Prostate gland (tissue), 2 donors: ENCODE measurements around the gene SH2D2A.

Source experiments
- POLR2A ChIP-seq: fragments of 450-650 bp; IDR thresholded peaks from one replicate; pipeline ENCODE4 v1.6.1; 2016; ENCODE audit warnings: antibody characterized with exemption, mild to moderate bottlenecking
- TF ChIP-seq, protein P1 (sequence below), 4 experiments: fragments of 200-600 bp in 2 of 4; fragments of 450-650 bp in 2 of 4; sonication (generic) in 2 of 4; IDR thresholded peaks; 1 replicate in 3 of 4; 2 replicates in 1 of 4; pipeline ENCODE4 v1.5.1; 2016 to 2019; ENCODE audit warnings: antibody characterized with exemption in 4 of 4, mild to moderate bottlenecking in 2 of 4, moderate library complexity in 2 of 4

DNA sequence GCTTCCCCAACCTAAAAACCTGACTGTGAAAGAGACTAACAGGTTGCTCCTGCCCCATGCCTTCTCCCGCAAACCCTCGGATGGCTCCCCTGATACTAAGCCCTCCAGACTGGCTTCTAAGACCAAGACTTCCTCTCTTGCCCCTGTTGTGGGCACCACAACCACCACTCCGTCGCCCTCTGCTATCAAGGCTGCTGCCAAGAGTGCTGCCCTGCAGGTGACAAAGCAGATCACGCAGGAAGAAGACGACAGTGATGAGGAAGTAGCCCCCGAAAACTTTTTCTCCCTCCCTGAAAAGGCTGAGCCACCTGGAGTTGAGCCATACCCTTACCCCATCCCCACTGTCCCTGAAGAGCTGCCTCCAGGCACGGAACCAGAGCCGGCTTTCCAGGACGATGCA, 30.0 kb downstream of the SH2D2A start:
- no peak for TF ChIP-seq POLR2A
- TF ChIP-seq, protein P1, sequence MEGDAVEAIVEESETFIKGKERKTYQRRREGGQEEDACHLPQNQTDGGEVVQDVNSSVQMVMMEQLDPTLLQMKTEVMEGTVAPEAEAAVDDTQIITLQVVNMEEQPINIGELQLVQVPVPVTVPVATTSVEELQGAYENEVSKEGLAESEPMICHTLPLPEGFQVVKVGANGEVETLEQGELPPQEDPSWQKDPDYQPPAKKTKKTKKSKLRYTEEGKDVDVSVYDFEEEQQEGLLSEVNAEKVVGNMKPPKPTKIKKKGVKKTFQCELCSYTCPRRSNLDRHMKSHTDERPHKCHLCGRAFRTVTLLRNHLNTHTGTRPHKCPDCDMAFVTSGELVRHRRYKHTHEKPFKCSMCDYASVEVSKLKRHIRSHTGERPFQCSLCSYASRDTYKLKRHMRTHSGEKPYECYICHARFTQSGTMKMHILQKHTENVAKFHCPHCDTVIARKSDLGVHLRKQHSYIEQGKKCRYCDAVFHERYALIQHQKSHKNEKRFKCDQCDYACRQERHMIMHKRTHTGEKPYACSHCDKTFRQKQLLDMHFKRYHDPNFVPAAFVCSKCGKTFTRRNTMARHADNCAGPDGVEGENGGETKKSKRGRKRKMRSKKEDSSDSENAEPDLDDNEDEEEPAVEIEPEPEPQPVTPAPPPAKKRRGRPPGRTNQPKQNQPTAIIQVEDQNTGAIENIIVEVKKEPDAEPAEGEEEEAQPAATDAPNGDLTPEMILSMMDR (IDR thresholded peaks at IDR 0.05), result no peak
